22Rv1 (cell line): ENCODE results near the gene TTC33.

ENCODE experiments used
- CTCF ChIP-seq: fragments of 450-650 bp; IDR thresholded peaks from 2 replicates; pipeline ENCODE4 v1.5.1; 2017; ENCODE audit warnings: mild to moderate bottlenecking
- ZFX ChIP-seq: fragments of 450-650 bp; IDR thresholded peaks from 2 replicates; pipeline ENCODE4 v1.6.1; 2017; ENCODE audit warnings: antibody characterized with exemption, borderline replicate concordance

- no peak for TF ChIP-seq CTCF
- TF ChIP-seq ZFX = no peak
These were observed 66.3 kb downstream of the TTC33 start for GRCh38 chr5:40689438-40689837.
